ENCODE data around the gene KISS1R. TPM values are rescaled to one million over a fixed set of nuclear protein-coding genes. Genes with fewer than 3 reads are reported as not detected.

Gene KISS1R
- polyA plus RNA-seq, 1 experiment = not detected

DNA sequence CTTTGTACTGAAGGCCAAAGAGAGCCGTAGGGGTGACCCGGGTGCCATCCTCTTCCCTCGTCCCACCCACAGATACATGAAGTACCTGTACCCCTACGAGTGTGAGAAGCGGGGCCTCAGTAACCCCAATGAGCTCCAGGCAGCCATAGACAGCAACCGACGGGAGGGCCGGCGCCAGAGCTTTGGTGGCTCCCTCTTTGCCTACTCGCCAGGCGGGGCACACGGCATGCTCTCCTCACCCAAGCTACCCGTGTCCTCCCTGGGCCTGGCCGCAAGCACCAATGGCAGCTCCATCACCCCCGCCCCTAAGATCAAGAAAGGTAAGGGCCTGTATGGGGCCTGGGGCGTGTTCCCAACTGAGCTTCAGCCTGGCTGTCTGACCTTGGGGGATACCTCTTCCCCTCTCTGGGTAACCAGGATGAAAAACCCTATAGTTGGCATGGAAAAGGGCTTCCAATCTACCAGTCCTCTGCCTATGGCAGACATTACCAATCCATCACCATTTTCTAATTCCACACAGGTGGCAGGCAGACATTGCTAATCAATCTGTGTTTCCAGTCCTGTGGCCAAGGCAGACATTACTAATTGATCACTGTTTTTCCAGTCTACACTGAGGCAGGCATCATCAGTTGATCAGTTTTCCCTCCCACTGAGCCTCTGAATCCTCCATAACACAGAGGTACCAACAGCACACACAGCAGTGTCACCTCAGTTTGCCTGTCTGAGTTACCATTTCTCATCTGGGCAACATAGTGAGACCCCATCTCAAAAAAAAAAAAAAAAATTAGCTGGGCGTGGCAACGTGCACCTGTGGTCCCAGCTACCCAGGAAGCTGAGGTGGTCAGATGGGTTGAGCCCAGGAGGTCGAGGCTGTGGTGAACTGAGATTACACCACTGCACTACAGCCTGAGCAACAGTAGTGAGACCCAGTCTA is 47.9 kb downstream of the KISS1R start:
- DNase-seq (ENCODE audit: low read depth) = no peak
- TF ChIP-seq, protein P1, sequence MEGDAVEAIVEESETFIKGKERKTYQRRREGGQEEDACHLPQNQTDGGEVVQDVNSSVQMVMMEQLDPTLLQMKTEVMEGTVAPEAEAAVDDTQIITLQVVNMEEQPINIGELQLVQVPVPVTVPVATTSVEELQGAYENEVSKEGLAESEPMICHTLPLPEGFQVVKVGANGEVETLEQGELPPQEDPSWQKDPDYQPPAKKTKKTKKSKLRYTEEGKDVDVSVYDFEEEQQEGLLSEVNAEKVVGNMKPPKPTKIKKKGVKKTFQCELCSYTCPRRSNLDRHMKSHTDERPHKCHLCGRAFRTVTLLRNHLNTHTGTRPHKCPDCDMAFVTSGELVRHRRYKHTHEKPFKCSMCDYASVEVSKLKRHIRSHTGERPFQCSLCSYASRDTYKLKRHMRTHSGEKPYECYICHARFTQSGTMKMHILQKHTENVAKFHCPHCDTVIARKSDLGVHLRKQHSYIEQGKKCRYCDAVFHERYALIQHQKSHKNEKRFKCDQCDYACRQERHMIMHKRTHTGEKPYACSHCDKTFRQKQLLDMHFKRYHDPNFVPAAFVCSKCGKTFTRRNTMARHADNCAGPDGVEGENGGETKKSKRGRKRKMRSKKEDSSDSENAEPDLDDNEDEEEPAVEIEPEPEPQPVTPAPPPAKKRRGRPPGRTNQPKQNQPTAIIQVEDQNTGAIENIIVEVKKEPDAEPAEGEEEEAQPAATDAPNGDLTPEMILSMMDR (IDR thresholded peaks at IDR 0.05; ENCODE audit: insufficient read depth, low read depth, low read length) = no peak
- CTCF ChIA-PET = interaction anchor here (1.6 kb wide), 1 partner anchor 17 kb away, joined by 3 read pairs; no protein-coding TSS in a partner anchor
- POLR2A ChIA-PET = no interaction called here
- Histone ChIP-seq H3K27me3 (ENCODE audit: control insufficient read depth, insufficient read depth, low read length) (no peaks in the 10 kb centered on the region), H3K36me3 (ENCODE audit: control insufficient read depth, insufficient read depth, low read length) (peaks cover 46% of the 10 kb centered on the region), H3K4me3 (ENCODE audit: low read depth, low read length) (no peak overlapping the region)

DNA sequence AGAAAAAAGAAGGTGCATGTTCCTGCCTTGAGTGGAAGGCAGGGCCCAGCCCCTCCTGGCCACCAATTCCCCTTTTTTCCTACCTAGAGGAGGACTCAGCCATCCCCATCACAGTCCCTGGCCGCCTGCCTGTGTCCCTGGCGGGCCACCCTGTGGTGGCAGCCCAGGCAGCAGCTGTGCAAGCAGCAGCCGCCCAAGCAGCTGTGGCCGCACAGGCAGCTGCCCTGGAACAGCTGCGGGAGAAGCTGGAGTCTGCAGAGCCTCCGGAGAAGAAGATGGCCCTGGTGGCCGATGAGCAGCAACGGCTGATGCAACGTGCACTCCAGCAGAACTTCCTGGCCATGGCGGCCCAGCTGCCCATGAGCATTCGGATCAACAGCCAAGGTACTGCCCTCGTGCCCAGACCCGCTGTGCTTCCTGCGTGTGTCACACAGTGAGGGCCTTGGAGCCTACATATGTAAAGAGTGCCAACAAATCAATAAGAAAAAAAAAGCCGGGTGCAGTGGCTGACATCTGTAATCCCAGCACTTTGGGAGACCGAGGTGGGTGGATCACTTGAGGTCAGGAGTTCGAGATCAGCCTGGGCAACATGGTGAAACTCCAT is 49.5 kb downstream of the KISS1R start:
- DNase-seq (ENCODE audit: low read depth) = no peak
- POLR2A ChIA-PET = no interaction called here
- no peak overlapping the region for H3K4me3 ChIP-seq (ENCODE audit: low read depth, low read length)
- H3K36me3 ChIP-seq (ENCODE audit: control insufficient read depth, insufficient read depth, low read length) = peaks cover 41% of the 10 kb centered on the region
- TF ChIP-seq, protein P1 (IDR thresholded peaks at IDR 0.05; ENCODE audit: insufficient read depth, low read depth, low read length) = no peak
- CTCF ChIA-PET = interaction anchor here (1.0 to 1.5 kb wide), 3 partner anchors 8 to 17 kb away, joined by 3 to 6 read pairs (median 3); partner anchors contain the start of gene WDR18
- no peaks in the 10 kb centered on the region for H3K27me3 ChIP-seq (ENCODE audit: control insufficient read depth, insufficient read depth, low read length)

Small RNA genes lying within 50 kb of the gene (small RNA-seq; reads per million reads assigned to genes)
- gene RNU6-9 (ENCODE audit: insufficient read length, low read depth, low replicate concordance) = 3.8 reads per million, percentile 50 among the genes with 10 or more reads in this experiment

Other genes starting within 250 kb of the KISS1R start
- 62.5 and 83.2 TPM in 2 replicates for gene FSTL3, start 240.9 kb upstream of the KISS1R start, polyA plus RNA-seq (2011; rRNA removed)
- not detected in 2 replicates for gene PRSS57, start 221.9 kb upstream of the KISS1R start, polyA plus RNA-seq (2011; rRNA removed)
- gene PALM, start 208.4 kb upstream of the KISS1R start, polyA plus RNA-seq (2011; rRNA removed) = 1.1 and 1.2 TPM in 2 replicates
- gene MISP, start 166.2 kb upstream of the KISS1R start, polyA plus RNA-seq (2011; rRNA removed) = 0.05 and 0.06 TPM in 2 replicates
- gene PTBP1, start 119.9 kb upstream of the KISS1R start, polyA plus RNA-seq (2011; rRNA removed) = 137 and 328 TPM in 2 replicates
- 0.56 and 1.1 TPM in 2 replicates for gene PLPPR3, start 95.4 kb upstream of the KISS1R start, polyA plus RNA-seq (2011; rRNA removed)
- 0.07 TPM in 1 of 2 replicates, not detected in the other for gene AZU1, start 89.5 kb upstream of the KISS1R start, polyA plus RNA-seq (2011; rRNA removed)
- not detected in 2 replicates for gene PRTN3, start 76.3 kb upstream of the KISS1R start, polyA plus RNA-seq (2011; rRNA removed)
- 0.10 and 0.12 TPM in 2 replicates for gene ELANE, start 65.0 kb upstream of the KISS1R start, polyA plus RNA-seq (2011; rRNA removed)
- gene CFD, start 57.7 kb upstream of the KISS1R start, polyA plus RNA-seq (2011; rRNA removed) = 0.70 and 0.77 TPM in 2 replicates
- gene MED16, start 24.1 kb upstream of the KISS1R start, polyA plus RNA-seq (2011; rRNA removed) = 21.5 and 39.8 TPM in 2 replicates
- not detected in 2 replicates for gene RNU6-9, start 23.8 kb upstream of the KISS1R start, polyA plus RNA-seq (2011; rRNA removed)
- 35.3 and 46.6 TPM in 2 replicates for gene R3HDM4, start 4.1 kb upstream of the KISS1R start, polyA plus RNA-seq (2011; rRNA removed)
- gene ARID3A, start 8.7 kb downstream of the KISS1R start, polyA plus RNA-seq (2011; rRNA removed) = 10.7 and 17.4 TPM in 2 replicates
- gene WDR18, start 67.0 kb downstream of the KISS1R start, polyA plus RNA-seq (2011; rRNA removed) = 28.1 and 44.3 TPM in 2 replicates
- gene GRIN3B, start 83.1 kb downstream of the KISS1R start, polyA plus RNA-seq (2011; rRNA removed) = 0.28 and 0.32 TPM in 2 replicates
- gene TMEM259, start 103.8 kb downstream of the KISS1R start, polyA plus RNA-seq (2011; rRNA removed) = 69.2 and 111 TPM in 2 replicates
- not detected in 2 replicates for gene RNU6-2, start 104.2 kb downstream of the KISS1R start, polyA plus RNA-seq (2011; rRNA removed)
- gene CNN2, start 109.3 kb downstream of the KISS1R start, polyA plus RNA-seq (2011; rRNA removed) = 315 and 529 TPM in 2 replicates
- gene ABCA7, start 122.8 kb downstream of the KISS1R start, polyA plus RNA-seq (2011; rRNA removed) = 1.3 and 1.9 TPM in 2 replicates
- 0.13 and 0.28 TPM in 2 replicates for gene ARHGAP45, start 149.8 kb downstream of the KISS1R start, polyA plus RNA-seq (2011; rRNA removed)
- gene POLR2E, start 178.0 kb downstream of the KISS1R start, polyA plus RNA-seq (2011; rRNA removed) = 174 and 292 TPM in 2 replicates
- 463 and 626 TPM in 2 replicates for gene GPX4, start 186.7 kb downstream of the KISS1R start, polyA plus RNA-seq (2011; rRNA removed)

All from BJ (cell line).